Measurements from ENCODE around the gene ARFGEF3.

Gene ARFGEF3

GRCh38 chr6:138382498-138383265 is 220.9 kb downstream of the ARFGEF3 start:
- Mint-ChIP-seq H3K4me3 (no peak overlapping the region), H3K4me1 (no peaks in the 10 kb centered on the region), H3K27ac (no peak overlapping the region), H3K9me3 (no peaks in the 10 kb centered on the region), H3K27me3 (no peaks in the 10 kb centered on the region)
- DNase-seq (no peak), ATAC-seq (no peak)

GRCh38 chr6:138383776-138384175 is 222.0 kb downstream of the ARFGEF3 start:
- Mint-ChIP-seq H3K4me1 (no peaks in the 10 kb centered on the region), H3K4me3 (no peak overlapping the region), H3K9me3 (no peaks in the 10 kb centered on the region), H3K27me3 (peaks cover 3% of the 10 kb centered on the region), H3K27ac (no peak overlapping the region)
- DNase-seq (no peak), ATAC-seq (no peak)

DNA sequence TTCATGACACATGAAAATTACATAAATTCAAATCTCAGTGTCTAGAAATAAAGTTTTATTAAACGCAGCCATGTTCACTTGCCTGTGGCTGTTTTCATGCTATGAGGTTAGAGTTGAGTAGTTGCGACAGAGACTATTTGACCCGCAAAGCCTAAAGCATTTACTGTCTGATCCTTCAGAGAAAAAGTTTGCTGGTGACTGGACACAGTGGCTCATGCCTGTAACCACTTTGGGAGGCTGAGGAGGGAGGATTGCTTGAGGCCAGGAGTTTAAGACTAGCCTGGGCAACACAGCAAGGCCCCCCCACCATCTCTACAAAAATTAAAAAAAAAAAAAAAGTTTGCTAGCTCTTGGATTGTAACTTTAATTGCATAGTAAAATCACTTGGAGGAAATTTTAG is 225.2 kb downstream of the ARFGEF3 start:
- no peak for DNase-seq

DNA sequence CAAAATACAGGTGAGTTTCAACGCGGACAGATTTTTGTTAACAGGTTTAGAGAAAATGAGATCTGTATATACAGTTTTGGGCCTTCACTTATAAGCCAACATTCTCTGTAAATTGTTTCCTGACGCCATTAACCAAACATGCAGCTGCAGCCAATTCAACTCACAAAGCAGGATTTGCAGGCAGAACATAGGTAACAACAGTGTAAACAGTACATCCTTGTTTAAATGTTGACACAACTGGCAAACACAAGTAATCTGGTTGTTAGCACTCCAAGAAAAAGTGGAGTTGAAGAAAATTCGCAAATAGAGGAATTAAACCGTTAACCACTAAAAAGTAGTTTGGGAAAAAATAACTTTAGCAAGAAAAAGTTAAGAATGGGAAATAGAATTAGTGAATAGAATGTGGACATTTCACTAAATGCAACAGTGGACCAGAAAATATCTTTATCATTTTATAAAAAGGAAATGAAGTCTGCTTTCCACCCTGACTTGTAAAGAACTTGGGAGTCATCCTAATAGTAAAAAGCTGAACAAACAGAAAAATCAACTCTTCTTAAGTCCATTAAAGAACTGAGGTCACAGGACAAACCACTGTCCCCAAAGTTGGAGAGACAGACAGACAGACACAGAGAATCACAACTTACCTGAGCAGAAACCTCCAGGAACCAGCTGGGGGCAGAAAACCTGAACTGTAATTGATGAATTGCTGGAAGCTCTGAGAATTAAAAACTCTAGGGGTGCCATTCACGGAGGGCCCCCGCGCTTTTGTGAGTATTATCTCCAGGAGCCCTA is 226.0 kb downstream of the ARFGEF3 start:
- peaks cover 9% of the 10 kb centered on the region for H3K27me3 Mint-ChIP-seq
- H3K27ac Mint-ChIP-seq: no peak overlapping the region
- no peaks in the 10 kb centered on the region for H3K9me3 Mint-ChIP-seq
- no peak overlapping the region for H3K4me3 Mint-ChIP-seq
- H3K4me1 Mint-ChIP-seq: no peaks in the 10 kb centered on the region
- DNase-seq: no peak
- ATAC-seq: no peak

More for the DNA sequence above, 225.2 kb downstream of the ARFGEF3 start:
- ATAC-seq: no peak
- no peak overlapping the region for H3K27ac Mint-ChIP-seq
- peaks cover 9% of the 10 kb centered on the region for H3K27me3 Mint-ChIP-seq
- H3K4me1 Mint-ChIP-seq: no peaks in the 10 kb centered on the region
- no peaks in the 10 kb centered on the region for H3K9me3 Mint-ChIP-seq
- H3K4me3 Mint-ChIP-seq: no peak overlapping the region

GRCh38 chr6:138389551-138389950 is 227.8 kb downstream of the ARFGEF3 start:
- no peaks in the 10 kb centered on the region for H3K9me3 Mint-ChIP-seq
- DNase-seq (no peak), ATAC-seq (no peak)
- peaks cover 9% of the 10 kb centered on the region for H3K27me3 Mint-ChIP-seq
- H3K27ac Mint-ChIP-seq: no peak overlapping the region
- H3K4me3 Mint-ChIP-seq: no peak overlapping the region
- no peaks in the 10 kb centered on the region for H3K4me1 Mint-ChIP-seq
